UCSD-AML1 (cell line): ENCODE data around the gene LENG8.

Experiments used
- DNase-seq: peaks from one replicate; lab custom pipeline; 2025; ENCODE audit not compliant: unreplicated experiment; lab: John Stamatoyannopoulos, UW

LENG8 gene

DNA sequence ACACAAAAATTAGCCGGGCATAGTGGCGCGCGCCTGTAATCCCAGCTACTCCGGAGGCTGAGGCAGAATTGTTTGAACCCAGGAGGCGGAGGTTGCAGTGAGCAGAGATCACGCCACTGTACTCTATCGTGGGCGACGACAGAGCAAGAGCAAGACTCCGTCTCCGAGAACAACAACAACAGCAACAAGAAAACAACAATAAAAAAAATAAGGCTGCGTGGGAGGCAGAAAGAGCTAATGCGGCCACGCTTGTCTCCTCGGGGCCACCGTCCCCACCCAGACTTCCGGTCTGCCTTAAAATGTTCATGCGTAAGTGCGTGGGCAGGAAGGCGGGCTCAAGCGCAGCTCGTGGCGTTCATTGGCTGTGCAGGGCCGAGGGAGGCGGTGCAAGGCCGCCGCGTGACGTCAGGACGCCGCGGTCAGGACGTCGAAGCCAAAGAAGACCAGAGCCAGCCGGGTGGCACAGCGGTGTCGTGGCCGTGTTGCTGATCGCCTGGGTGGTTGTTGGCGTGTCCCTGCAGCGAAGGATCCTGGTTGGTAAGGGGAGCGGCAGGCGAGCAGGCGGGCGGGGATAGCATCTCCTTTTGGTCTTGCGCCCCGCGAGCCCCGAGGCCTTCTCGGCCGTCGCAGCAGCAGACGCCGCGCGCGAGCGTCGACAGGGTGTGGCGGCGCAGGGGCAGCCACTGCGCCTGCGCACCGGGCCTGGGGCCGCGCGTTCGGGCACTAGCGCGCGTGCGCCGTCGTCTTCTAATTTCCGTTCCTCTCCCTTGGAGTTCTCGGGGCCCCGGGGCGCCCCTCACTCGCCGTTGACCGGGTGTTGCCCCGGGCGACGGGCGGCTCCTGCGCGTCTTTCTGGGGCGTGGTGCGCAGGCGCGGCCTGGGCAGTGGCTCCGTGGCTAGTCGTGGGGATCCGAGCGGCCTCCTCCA is at the start of gene LENG8:
Gene LENG8 (plus strand): TSS at position 426 of the 927 bp plus-strand sequence. CDS start 2,146 bp downstream, outside the sequence.
- peak; percentile 98 for DNase-seq

DNA sequence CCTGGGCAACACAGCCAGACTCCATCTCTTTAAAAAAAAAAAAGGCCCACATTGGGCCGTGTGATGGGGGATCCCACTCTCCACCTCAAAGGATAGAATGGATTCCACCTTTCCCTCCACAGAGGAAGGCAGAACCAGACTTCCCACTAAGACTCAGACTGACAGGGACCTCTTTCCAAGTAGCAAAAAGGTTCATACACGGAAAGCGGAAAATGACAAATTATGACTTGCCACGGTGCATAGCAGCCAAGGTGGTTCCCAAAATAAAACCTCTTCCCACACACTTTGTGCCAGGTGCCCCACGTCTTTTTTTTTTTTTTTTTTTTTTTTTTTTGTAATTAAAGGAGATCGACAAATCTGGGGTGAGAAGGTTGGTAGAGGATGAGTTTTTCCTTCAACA is 48.1 kb upstream of the LENG8 start:
- DNase-seq = no peak

DNA sequence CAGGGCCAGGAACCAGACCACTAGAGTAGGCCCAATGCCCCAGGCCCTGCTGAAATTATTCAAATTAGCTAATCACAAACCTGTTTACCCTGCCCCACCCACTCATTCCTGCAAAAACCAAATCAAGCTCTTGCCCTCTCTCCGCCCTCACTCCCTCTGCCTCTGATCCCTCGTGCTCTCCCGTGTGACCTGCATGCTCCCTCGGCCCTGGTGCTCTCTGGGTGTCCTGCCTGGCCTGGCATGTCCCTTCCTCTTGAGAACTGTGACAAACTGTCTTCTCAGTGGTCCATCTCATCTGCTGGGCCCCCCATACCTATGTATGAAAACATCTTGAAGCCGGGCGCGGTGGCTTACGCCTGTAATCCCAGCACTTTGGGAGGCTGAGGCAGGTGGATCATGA is 45.9 kb upstream of the LENG8 start:
- no peak for DNase-seq

DNA sequence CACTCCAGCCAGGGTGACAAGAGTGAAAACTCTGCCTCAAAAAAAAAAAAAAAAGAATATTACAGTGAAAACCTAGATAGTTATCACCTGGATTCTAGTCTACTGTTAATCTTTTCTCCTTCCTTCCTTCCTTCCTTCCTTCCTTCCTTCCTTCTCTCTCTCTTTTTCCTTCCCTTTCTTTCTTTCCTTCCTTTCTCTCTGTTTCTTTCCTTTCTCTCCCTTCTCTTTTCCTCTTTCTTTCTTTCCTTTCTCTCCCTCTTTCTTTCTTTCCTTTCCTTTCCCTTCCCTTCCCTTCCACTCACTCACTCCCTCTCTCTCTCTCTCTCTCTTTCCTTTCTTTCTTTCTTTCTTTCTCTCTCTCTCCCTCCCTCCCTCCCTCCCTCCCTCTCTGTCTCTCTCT is 43.4 kb upstream of the LENG8 start:
- no peak for DNase-seq

DNA sequence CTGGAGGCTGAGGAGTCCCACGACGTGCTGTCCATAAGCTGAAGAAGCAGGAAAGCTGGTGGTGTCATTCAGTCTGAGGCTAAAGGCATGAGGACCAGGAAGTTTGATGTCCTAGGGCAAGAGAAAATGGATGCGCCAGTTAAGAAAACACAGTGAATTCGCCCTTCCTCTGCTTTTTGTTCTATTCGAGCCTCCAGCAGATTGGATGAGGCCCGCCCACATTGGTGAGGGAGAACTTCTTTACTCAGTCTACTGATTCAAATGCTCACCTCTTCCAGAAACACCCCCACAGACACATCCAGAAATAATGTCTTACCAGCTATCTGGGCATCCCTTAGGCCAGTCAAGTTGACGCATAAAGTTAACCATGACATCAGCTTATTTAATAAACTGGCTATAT is 41.2 kb upstream of the LENG8 start:
- no peak for DNase-seq

DNA sequence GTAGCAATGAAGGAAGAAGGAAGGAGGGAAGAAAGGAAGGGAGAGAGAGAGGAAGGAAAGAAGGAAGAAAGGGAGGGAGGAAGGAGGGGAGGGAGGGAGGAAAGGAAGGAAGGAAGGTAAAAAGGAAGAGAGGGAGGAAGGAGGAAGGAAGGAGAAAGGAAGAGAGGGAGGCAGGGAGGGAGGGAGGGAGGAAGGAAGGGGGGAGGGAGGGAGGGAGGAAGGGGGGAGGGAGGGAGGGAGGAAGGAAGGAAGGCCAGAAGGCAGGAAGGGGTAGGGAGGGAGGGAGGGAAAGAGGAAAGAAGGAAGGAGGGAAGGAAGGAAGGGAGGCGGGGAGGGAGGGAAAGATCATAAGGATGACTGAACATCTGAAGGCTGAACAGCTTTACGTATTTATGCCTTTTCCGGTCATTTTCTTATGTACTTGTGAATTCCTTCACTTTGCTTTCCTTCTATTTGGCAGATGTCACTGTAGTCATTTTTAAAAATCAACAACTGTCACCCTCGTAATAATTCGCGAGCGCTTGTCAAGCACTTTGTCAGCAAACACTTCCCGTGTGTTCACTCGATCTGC is 40.5 kb upstream of the LENG8 start:
- DNase-seq = no peak

DNA sequence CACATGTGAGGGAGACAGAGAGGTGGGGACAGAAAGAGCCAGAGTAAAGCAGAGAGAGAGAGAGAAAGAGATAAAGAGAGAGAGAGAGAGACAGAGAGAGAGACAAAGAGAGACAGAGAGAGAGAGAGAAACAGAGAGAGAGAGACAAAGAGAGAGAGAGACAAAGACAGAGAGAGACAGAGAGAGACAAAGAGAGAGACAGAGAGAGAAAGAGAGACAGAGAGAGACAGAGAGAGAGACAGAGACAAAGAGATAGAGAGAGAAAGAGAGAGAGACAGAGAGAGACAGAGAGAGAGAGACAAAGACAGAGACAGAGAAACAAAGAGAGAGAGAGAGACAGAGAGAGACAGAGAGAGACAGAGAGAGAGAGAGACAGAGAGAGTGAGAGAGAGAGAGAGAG is 38.0 kb upstream of the LENG8 start:
- DNase-seq = no peak

DNA sequence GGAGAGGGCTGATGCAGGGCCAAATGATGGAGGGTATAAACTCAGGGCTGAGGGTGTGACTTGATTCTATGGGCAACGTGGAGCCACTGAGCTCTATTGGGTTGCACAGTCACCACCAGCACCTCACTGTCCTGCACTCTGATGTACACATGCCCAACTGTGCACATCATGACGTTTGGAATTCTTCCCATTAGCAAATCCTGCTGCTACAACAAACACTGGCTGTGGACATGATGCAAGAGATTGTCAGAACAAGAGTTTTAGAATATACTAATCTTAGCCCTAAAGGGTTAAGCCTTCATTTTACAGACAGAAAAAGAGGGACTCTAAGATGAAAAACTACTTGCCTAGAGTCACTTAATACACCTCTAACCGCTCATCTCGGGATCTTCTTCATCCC is 36.1 kb upstream of the LENG8 start:
- DNase-seq = no peak

DNA sequence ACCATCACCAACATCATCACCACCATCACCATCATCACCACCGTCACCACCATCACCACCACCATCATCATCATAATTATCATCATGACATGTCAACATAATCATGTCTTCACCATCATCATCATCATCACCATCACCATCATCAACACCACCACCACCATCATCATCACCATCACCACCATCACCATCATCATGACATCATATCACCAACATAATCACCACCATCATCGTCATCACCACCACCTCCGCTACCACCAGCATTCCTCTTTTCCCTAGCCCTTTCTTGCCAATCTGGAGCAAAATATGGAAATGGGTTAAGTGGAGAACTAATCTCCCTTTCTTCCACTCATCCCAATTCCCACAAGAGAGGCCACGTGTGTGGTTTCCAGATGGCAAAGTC is 34.8 kb upstream of the LENG8 start:
- DNase-seq = no peak

DNA sequence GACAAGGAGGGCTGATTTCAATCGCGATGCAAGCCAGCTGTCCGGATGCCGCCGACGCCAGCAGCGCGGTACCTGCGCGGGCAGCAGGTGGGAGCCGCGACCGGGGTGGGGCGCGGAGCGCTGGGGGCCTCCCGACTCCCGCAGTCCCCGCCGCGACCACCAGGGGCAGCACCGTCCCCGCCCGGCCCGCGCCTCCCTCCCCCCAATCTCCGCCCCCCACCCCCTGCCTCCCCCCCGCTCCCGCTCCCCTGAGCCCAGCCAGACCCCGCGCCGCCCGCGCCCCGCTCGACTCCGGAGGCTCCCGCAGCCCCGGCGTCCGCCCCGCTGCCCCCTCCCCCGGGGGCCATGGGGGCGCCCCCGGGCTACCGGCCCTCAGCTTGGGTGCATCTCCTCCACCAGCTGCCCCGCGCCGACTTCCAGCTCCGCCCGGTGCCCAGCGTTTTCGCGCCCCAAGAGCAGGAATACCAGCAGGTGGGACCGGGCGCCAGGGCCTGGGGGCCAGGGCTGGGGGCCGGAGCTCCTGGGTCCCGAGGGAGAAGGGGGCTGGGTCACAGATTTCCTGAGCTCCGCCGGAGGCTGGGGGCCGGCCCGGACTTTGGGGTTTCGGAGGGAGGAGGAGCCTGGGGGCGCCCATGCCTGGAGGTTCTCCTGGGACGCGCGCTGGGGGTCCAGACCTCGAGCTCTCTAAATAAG is 33.6 kb upstream of the LENG8 start, which contains the start of gene TTYH1:
Gene TTYH1 (plus strand): TSS at position 257 of the 693 bp plus-strand sequence. CDS start 89 bp downstream, at position 346.
- no peak for DNase-seq

DNA sequence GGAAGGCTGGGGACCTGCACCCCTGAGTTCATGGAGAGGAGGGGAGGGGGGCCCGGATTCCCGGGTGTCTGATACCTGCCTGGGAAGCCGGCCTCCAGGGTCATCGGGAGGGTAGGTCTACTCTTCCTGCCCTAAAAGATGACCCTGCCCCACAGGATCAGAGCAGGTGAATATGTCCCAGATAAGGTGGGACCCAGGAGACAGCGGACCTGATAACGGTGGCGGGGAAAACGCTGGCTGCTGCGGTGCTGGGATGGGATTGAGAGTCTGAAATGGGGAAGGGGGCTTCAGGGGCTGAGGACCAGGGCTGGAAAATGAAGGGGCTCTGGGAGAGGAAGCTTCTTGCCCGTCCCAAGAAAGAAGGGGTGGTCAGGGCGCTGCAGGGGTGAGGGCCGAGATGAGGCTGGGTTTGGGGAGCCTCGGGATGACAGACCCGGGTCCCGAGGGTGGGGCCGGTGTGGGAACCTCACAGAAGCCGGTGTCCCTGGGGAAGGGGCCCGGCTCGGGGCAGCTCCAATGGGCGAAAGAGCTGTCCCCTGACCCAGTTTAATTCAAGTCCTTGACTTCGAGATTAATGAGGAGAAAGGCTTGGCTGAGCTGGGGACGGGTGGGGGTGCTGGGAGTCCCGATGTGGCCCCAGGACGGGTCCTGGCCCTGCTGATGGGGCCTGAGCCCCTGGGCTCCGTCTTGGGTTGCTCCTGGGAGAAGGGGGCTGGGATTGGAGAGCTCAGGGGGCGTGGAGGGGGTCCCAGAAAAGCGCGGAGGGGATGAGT is 32.9 kb upstream of the LENG8 start:
- no peak for DNase-seq

DNA sequence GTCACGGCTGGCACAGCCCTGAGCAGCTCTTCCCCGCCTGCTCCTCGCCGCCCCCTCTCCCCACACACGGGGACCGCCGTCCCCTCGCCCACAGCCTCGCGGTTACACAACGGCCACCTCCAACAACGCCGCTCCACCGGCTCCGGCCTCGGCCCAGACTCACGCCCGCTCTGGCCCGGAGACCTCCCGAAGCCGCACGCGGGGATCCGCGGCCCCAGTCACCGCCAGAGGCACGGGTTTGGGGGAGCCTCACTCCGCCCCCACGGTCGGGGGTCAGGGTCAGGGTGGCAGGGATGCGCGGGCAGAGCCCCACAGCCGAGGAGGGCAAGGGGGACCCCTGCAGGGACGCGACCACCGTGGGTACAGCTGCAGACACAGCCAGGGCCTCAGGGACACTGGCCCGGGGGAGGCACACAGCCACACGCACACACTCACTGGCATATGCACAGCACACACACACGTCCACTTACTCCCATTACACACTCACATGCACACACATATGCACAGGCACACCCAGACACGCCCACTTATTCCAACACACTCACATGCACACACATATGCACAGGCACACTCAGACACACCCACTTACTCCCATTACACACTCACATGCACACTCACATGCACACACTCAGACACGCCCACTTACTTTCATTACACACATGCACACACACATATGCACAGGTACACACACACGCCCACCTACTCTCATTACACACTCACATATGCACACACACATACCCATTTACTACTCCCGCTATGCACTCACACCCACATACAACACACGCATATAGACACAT is 32.1 kb upstream of the LENG8 start:
- no peak for DNase-seq

DNA sequence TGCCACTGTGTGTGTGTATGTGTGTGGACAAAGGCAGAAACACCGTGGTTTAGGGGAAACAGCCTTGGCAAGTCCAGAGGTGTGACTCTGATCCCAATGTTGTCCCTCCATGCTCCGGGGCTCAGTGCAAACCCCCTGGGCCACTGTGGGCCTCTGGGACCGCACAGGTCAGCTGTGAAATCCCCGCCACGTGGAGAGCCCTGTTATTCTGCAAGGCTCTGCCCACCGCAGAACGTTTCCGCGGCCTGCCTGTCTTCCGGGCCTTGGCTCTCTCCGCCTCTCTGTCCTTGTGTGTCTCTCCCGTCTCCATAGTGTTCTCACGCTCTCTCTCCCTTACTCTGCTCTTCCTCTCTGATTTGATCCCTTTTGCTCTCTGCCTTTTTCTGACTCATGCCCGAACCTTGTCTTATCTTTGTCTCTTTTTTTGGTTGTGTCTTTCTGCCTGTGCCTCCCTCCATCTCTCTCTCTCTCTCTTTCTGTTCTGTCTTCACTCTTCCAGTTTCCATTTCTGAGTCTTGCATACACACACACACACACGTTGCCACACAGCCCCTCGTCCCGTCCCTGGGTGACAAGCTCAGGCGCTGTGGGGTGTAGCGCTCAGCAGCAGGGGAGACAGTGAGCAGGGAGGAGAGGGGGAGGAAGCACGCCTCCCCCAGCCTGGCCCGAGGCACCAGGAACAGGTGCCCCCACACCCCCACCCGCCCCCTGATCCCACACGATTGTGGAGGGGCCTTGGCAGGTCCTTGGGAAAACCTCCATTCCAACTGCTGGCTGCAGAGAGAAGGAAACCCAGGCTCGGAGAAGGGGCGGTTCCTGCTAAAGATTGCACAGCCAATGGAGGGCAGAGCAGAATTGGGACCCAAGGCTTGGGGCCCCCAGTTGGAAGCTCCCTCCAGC is 30.7 kb upstream of the LENG8 start:
- DNase-seq = peak; percentile 70

DNA sequence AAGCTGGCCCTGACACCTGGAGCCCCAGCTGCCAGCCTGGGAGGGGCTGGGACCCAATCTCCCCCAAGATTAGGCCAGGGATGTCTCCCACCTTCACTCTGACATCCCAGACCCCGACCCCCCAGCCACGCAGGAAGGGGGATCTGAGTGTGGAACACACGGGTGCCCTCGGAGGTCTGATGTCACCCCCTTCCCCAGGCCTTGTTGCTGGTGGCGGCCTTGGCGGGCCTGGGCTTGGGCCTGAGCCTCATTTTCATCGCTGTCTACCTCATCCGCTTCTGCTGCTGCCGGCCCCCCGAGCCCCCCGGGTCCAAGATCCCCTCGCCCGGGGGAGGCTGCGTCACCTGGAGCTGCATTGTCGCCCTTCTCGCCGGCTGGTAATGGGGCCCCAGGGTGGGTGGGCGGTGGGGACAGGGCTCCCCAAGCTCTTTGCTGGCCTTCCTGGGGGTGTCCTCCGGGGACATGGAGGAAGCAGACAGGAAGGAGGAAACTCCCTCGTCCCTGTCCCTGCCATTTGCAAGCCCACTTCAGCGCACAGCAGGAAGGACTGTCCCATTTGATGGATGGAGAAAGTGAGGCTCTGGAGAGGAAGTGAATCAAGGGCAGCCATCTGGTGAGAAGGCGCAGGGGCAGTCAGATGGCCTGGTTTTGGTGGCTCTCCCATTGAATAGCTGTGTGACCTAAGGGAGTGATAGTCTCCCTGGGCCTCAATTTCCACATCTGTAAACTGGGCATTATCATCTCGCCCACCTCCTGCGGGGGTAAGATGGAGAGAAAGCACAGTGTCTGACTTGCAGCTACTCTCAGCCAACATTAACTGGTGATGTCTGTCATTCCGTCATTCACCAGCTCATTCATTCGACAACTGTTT is 29.8 kb upstream of the LENG8 start:
- DNase-seq = no peak

DNA sequence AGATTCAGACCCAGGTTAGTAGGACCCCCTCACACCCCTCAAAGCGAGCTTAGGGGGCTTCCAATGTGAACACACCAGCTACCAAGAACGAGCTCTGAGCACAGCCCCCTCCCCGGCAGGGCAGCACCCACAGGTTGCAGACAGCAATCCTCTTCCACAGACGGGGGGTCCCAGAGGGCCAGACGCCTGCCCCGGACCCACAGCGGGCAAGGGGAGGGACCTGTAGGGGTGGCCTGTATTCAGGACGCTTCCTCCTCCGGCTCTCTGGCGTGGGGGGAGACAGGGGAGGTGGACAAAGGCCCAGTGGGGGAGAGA is 29.0 kb upstream of the LENG8 start:
- no peak for DNase-seq

DNA sequence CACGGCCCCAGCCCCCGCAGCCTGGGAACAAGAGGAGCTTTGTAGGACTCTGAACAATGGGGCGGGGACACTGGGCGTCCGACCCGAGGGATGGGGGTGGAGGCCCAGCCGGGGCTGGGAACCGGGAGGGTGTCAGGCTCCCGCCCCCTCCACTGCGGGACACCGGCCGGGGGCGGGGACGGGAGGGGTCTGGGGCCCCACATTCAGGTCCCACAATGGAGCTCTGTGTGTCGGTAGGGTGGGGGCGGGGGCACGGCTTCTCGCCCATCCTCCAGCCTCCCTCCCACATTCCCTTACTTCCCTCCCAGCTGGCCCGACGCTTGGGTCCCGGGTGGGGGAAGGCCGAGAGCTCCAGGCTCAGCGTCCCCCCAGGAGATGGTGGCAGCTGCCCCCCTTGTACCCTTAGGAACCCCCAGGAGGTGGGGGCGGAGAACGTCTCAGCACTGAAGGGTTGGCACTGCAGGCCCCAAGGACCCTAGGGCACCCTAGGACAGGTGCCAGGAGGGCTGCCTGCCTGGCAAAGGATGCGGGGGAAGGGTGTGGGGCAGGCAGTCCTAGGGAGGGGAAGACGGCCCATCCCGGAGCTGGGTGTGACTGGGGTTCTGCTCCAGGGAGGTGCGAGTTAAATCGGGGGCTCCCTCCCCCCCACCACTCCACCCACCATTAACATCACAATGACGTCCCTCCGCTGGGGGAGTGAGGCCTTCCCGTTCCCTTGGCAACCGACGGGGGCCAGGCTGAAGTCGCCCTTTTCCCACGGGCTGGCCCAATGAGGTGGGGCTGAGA is 28.4 kb upstream of the LENG8 start:
- DNase-seq = no peak

DNA sequence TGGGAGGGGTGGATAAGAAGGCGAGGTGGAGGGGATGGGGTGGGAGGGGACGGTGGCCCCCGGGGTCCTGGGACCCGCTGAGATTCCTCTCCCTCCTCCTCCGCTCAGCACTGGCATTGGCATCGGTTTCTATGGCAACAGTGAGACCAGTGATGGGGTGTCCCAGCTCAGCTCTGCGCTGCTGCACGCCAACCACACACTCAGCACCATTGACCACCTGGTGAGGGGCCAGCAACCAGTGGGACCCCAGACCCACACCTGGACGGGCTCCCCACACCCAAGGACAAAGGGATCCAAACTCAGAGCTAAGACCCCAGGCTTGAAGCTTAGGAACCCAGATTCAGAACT is 27.9 kb upstream of the LENG8 start:
- DNase-seq = no peak

DNA sequence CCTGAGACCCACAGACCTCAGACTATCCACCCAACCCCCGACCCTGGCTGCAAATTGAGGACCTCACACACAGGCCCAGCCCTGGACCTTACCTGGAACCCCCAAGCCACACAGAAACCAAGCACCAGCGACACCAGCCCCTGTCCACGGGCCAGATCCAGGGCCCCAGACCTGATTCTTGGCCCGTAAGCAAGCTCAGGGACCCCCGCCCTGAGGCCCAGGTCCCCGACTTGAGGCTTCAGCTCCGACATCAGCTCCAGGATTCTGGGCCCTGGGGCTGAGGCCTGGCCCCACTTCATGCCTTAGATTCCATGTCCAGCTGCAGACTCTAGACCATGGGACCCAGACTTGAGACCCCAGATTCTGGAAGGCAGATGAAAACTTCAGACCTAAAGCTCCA is 27.5 kb upstream of the LENG8 start:
- DNase-seq = no peak
